ENCODE measurements around the gene THAP7. TPM values are rescaled to one million over a fixed set of nuclear protein-coding genes. Genes with fewer than 3 reads are reported as not detected.
A peak's percentile ranks its signal among the peaks of the same experiment; 100 is the strongest.

The THAP7 gene
- total and polyA plus RNA-seq, 2 of the 13 experiments (the other 11 are each of a cell fraction or from before 2014, with no cell fraction given): 13.0 to 25.5 TPM

DNA sequence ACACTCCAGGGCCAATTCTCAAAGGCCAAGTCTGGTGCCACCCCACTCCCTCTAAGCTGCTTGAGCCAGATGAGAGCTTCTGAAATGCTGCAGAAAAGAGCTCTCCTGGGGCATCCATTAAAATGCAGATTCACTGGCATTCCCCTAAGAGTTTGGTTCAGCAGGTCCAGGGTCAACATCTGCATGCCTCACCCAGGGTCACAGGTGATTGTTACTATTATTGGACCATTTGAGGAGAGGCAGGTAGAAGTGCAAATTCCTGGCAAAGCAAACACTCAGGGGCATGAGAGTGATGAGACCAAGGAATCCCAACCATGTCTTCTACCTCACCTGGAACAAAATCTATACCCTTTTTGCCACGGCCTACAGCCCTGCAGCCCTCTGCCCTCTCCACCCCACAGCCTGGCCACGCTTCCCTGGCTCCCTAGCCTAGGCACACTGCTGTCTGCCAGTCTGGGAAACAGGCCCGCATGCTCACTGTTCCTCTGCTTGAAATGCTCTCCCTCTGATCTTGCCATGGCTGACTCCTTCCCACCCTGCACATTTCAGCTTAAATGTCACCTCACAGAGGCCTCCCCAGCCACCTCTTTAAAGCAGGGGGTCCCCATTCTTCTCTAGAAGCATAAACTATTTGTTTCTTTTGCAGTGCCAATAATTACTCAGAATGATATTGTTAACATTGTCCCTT, 8.7 kb upstream of the THAP7 start:
- DNase-seq (ENCODE audit: low spot score): no peak
- H3K4me2 ChIP-seq (ENCODE audit: low read depth, low read length): no peak overlapping the region
- intact Hi-C loops (cut with micrococcal nuclease; ENCODE audit: unreplicated experiment) (no loop called here), in situ Hi-C loops (cut with HindIII; ENCODE audit: extremely low pct_ligation_motif_present, low pct_unique_long_range_greater_than_20kb) (no loop called here)
- 86% methylated on average over 1 of the region's 3 CpGs for WGBS (ENCODE audit: low lambda C conversion rate)
- no peak overlapping the region for H3K9ac ChIP-seq (ENCODE audit: insufficient read depth, low read depth, low read length)
- H3K27me3 ChIP-seq (ENCODE audit: control insufficient read depth in 1 of 2, insufficient read depth in 2 of 2, low read length in 2 of 2): no peaks in the 10 kb centered on the region; a peak in 1 of 5 replicates
- ATAC-seq: no peak
- ChIA-PET CTCF (ENCODE audit: low intra/inter-chr PET ratio, low total read pairs) (no interaction called here), POLR2A (no interaction called here)
- no peaks in the 10 kb centered on the region for H3K79me2 ChIP-seq (ENCODE audit: insufficient read depth, low read length)
- no peak for TF ChIP-seq XRCC5 (optimal IDR thresholded peaks at IDR 0.05; ENCODE audit: low read length)
- no peak for TF ChIP-seq ZNF263 (CRISPR knock-in tag; IDR thresholded peaks at IDR 0.05)
- TF ChIP-seq MEIS1 (CRISPR knock-in tag; IDR thresholded peaks at IDR 0.05; ENCODE audit: borderline replicate concordance): no peak
- H3K36me3 ChIP-seq (replicated peaks in 1 of 2; ENCODE audit: control insufficient read depth in 1 of 2, insufficient read depth in 2 of 2, low read length in 2 of 2): no peaks in the 10 kb centered on the region
- H3K9me3 ChIP-seq (ENCODE audit: low read length): no peaks in the 10 kb centered on the region
- no peak for FAIRE-seq
- no peak overlapping the region for H3K27ac ChIP-seq (ENCODE audit: extremely low read length, insufficient read depth, low read length)
- no TSS peak for BruUV-seq (replicated peaks)
- H4K20me1 ChIP-seq (ENCODE audit: insufficient read depth, low read length): no peaks in the 10 kb centered on the region
- no peak overlapping the region for H2AFZ ChIP-seq (ENCODE audit: low read length)
- H3K4me1 ChIP-seq (ENCODE audit: insufficient read depth, low read length): peaks cover 27% of the 10 kb centered on the region
- no peak overlapping the region for H3K4me3 ChIP-seq (replicated peaks in 1 of 3; ENCODE audit: insufficient read depth in 1 of 3, low read depth in 2 of 3, low read length in 3 of 3)

- ChIA-PET CTCF (ENCODE audit: low intra/inter-chr PET ratio, low total read pairs) (no interaction called here), POLR2A (interaction anchor here (0.7 kb wide), 1 partner anchor 51 kb away, joined by 3 read pairs; no protein-coding TSS in a partner anchor)
- Histone ChIP-seq H4K20me1 (ENCODE audit: insufficient read depth, low read length) (no peaks in the 10 kb centered on the region), H3K79me2 (ENCODE audit: insufficient read depth, low read length) (no peaks in the 10 kb centered on the region), H2AFZ (ENCODE audit: low read length) (no peak overlapping the region), H3K4me1 (ENCODE audit: insufficient read depth, low read length) (peaks cover 20% of the 10 kb centered on the region), H3K9me3 (ENCODE audit: low read length) (no peaks in the 10 kb centered on the region), H3K9ac (ENCODE audit: insufficient read depth, low read depth, low read length) (no peak overlapping the region), H3K4me3 (replicated peaks in 1 of 3; ENCODE audit: insufficient read depth in 1 of 3, low read depth in 2 of 3, low read length in 3 of 3) (no peak overlapping the region), H3K4me2 (ENCODE audit: low read depth, low read length) (no peak overlapping the region), H3K27ac (ENCODE audit: extremely low read length, insufficient read depth, low read length) (no peak overlapping the region), H3K36me3 (replicated peaks in 1 of 2; ENCODE audit: control insufficient read depth in 1 of 2, insufficient read depth in 2 of 2, low read length in 2 of 2) (no peaks in the 10 kb centered on the region), H3K27me3 (ENCODE audit: control insufficient read depth in 1 of 2, insufficient read depth in 2 of 2, low read length in 2 of 2) (no peaks in the 10 kb centered on the region; a peak in 1 of 5 replicates)
- DNase-seq (ENCODE audit: low spot score) (peak; percentile 65), FAIRE-seq (peak; percentile 48), ATAC-seq (peak; percentile 90)
- in situ Hi-C loops (cut with HindIII; ENCODE audit: extremely low pct_ligation_motif_present, low pct_unique_long_range_greater_than_20kb) (no loop called here), intact Hi-C loops (cut with micrococcal nuclease; ENCODE audit: unreplicated experiment) (no loop called here)
- 26% methylated on average over 10 of the region's 10 CpGs for WGBS (ENCODE audit: low lambda C conversion rate)
- BruUV-seq (replicated peaks): no TSS peak
- TF ChIP-seq SP4 (CRISPR knock-in tag; IDR thresholded peaks at IDR 0.05): no peak
- TF ChIP-seq, protein P1, sequence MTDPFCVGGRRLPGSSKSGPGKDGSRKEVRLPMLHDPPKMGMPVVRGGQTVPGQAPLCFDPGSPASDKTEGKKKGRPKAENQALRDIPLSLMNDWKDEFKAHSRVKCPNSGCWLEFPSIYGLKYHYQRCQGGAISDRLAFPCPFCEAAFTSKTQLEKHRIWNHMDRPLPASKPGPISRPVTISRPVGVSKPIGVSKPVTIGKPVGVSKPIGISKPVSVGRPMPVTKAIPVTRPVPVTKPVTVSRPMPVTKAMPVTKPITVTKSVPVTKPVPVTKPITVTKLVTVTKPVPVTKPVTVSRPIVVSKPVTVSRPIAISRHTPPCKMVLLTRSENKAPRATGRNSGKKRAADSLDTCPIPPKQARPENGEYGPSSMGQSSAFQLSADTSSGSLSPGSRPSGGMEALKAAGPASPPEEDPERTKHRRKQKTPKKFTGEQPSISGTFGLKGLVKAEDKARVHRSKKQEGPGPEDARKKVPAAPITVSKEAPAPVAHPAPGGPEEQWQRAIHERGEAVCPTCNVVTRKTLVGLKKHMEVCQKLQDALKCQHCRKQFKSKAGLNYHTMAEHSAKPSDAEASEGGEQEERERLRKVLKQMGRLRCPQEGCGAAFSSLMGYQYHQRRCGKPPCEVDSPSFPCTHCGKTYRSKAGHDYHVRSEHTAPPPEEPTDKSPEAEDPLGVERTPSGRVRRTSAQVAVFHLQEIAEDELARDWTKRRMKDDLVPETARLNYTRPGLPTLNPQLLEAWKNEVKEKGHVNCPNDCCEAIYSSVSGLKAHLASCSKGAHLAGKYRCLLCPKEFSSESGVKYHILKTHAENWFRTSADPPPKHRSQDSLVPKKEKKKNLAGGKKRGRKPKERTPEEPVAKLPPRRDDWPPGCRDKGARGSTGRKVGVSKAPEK (CRISPR knock-in tag; IDR thresholded peaks at IDR 0.05; ENCODE audit: borderline replicate concordance): no peak
- TF ChIP-seq, protein P2, sequence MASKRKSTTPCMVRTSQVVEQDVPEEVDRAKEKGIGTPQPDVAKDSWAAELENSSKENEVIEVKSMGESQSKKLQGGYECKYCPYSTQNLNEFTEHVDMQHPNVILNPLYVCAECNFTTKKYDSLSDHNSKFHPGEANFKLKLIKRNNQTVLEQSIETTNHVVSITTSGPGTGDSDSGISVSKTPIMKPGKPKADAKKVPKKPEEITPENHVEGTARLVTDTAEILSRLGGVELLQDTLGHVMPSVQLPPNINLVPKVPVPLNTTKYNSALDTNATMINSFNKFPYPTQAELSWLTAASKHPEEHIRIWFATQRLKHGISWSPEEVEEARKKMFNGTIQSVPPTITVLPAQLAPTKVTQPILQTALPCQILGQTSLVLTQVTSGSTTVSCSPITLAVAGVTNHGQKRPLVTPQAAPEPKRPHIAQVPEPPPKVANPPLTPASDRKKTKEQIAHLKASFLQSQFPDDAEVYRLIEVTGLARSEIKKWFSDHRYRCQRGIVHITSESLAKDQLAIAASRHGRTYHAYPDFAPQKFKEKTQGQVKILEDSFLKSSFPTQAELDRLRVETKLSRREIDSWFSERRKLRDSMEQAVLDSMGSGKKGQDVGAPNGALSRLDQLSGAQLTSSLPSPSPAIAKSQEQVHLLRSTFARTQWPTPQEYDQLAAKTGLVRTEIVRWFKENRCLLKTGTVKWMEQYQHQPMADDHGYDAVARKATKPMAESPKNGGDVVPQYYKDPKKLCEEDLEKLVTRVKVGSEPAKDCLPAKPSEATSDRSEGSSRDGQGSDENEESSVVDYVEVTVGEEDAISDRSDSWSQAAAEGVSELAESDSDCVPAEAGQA (IDR thresholded peaks at IDR 0.05; ENCODE audit: low read depth): no peak
- TF ChIP-seq, protein P2 (CRISPR knock-in tag; IDR thresholded peaks at IDR 0.05; ENCODE audit: borderline replicate concordance): peak; percentile 78; the same call in 1 of the 2 replicates
Observed at GRCh38 chr22:21009638-21010425, 7.9 kb upstream of the THAP7 start.
